GM18867 (cell line): ENCODE results near the gene ATP13A3.

Experiments
- ATAC-seq: cut with Tn5 transposase; IDR thresholded peaks from one replicate; pipeline ENCODE4 v1.9.1; 2021; ENCODE audit warnings: mild to moderate bottlenecking, moderate library complexity; ENCODE audit not compliant: unreplicated experiment

ATP13A3 gene

DNA sequence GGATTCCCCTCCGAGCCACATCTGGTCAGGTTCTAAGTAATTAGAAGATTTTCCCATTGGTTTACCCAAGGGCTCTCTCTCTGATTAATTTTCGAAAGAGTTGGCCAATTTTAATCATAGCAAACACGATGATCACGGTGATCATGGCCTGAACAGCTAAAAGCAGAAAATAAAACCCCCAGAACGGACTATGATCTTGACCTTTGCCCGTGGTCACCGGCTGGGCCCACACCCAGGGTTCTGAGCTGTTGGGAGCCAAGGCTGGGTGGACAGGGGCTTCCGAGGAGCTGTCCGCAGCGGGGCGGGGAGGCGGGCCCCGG lies 90.3 kb downstream of the ATP13A3 start:
- ATAC-seq: no peak

DNA sequence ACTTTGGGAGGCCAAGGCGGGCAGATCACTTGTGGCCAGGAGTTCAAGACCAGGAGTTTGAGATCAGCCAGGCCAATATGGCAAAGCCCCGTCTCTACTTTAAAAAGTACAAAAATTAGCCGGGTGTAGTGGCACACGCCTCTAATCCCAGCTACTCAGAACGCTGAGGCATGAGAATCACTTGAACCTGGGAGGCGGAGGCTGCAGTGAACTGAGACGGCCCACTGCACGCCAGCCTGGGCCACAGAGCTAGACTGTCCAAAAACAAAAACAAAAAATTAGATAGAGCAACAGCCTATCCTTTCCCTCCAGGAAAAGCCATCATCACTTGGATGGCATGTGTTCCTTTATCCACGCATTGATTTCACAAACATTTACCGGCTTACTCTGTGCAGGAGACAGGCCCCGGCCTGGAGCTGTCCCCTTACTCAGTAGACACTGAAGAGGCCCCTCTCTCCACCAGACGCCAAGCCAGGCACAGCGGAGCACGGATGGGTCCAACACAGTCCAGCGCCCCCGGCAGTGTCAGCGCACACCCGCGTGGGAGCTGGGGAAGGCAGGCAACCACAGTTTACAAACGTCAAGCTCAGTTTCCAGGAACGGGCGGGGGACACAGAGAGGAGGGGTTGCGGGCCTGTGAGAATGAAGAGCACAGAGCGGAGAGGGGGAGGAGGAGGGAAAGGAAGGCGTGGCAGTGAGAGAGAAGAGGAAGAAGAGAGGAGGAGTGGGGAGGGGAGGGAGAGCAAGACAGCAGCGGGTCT lies 90.8 kb downstream of the ATP13A3 start:
- no peak for ATAC-seq

- ATAC-seq: no peak
Observed at GRCh38 chr3:194395212-194395611, 91.6 kb downstream of the ATP13A3 start.

GRCh38 chr3:194392576-194392975 lies 94.2 kb downstream of the ATP13A3 start:
- ATAC-seq: no peak

DNA sequence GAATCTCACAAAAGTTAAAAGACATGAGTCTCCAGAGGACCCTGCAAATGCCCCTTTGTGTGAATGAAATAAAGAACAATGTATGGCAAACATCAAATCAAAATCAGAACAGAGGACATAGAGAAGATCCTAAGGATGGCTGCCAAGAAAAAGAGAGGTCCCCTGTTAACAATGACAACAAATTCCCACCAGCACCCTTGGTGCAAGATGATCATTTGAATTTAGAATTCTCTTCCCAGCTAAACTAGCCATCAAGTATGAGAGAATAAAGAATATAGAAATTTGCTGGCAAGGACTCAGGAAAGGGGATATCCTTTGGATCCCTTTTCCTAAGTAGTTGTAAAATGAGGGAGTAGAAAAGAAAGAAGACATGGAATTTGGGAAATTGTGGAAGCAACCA lies 96.0 kb downstream of the ATP13A3 start:
- ATAC-seq: no peak

DNA sequence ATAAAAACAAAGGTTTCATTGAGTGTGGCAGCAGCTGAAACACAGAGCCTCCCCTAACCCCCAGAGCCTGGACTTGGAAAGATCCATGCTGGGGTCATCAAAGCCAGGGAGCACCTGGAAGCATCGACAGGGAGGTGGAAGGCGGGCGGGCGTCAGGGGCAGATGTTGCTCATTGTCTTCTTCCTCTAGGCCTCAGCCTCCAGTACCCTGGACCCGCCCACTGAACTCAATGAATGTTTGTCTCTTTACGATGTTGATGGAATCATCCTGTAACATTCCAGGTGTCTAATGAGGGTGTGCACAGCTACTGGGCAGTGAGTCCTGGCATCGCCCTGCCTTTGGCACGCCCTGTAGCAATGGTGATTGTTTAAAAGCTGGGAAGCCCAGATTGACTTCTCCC lies 97.5 kb downstream of the ATP13A3 start:
- ATAC-seq: no peak

GRCh38 chr3:194387926-194388418 lies 98.8 kb downstream of the ATP13A3 start:
- ATAC-seq: no peak

GRCh38 chr3:194387276-194387675 lies 99.5 kb downstream of the ATP13A3 start:
- no peak for ATAC-seq

DNA sequence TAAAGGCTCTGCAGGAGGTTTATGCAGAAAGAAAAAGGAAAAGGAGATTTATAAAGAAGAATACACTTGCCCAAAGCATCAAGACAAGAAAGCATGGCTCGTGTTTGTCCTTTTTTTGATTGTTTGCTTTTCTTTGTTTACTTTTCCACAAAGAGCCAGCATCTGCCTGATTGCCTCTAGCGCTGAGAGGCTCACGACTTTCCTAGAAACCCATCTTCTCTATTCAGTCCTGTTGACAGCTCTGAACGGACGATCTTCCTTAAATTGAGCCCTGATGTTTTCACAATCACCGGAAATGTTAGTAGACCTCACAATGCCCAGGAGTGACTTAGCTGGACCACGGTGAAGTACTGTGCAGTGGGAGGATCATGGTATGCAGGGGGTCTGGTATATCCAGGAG lies 100.2 kb downstream of the ATP13A3 start:
- ATAC-seq: no peak

GRCh38 chr3:194386066-194386465 lies 100.7 kb downstream of the ATP13A3 start:
- ATAC-seq: no peak

GRCh38 chr3:194384569-194385001 lies 102.2 kb downstream of the ATP13A3 start:
- no peak for ATAC-seq

- ATAC-seq: no peak
Observed at GRCh38 chr3:194384156-194384555, 102.6 kb downstream of the ATP13A3 start.

GRCh38 chr3:194383276-194383940 lies 103.4 kb downstream of the ATP13A3 start:
- ATAC-seq: no peak

DNA sequence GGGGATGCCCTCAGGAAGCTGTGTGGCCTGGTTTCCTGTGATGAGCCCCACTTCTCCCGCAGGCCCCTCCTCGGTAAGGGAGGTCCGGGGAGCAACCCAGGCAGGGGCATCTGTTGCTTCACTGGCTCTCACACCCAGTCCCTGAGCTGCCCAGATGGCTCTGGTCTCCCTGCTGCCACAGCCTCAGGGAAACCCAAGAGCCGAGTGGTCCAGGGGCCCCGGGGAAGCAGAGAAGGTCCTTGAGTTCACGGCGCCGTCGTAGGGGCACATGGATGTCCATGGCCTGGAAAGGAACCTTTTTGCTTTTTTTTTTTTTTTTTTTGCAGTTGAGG lies 103.9 kb downstream of the ATP13A3 start:
- no peak for ATAC-seq

GRCh38 chr3:194382196-194382891 lies 104.5 kb downstream of the ATP13A3 start:
- ATAC-seq: no peak

- ATAC-seq: no peak
Observed at GRCh38 chr3:194381460-194381875, 105.3 kb downstream of the ATP13A3 start.

- no peak for ATAC-seq
Observed at GRCh38 chr3:194380326-194380725, 106.5 kb downstream of the ATP13A3 start.

DNA sequence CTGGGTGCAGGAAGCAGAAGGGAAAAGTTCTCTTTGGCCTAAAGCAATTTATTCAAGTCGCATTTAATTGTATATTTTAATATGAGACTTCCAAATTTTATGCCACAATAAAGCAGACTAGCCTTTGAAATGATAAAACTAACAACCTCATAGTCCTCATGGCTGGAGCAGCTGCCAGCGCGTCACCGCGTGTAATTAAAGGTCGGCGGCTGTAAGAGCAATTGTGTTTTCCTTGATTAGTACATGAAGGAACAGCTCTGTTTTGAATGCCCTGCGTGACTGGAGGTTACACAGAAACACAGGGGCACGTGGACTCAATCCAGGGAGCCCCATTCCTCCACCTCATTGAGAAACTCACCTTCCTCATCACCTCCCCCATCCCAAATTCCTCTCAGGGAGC lies 107.2 kb downstream of the ATP13A3 start:
- ATAC-seq: no peak

GRCh38 chr3:194379231-194379630 lies 107.6 kb downstream of the ATP13A3 start:
- ATAC-seq: no peak

DNA sequence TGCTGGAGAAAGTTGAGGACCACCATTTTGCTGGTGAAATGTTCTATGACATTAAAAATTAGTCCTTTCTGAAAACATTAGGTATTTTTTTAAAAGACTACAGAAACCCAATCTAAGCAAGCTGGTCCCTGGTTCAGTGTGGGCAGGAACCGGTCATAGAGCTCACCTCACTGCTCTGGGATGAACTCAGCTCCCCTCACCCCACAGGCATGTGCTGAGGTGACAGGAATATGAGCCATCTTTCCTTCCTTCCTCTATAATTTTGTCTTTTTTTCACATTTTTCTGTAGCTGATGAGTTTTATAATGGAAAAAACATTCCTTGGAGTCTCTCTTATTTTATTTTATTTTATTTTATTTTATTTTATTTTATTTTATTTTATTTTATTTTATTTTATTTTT lies 109.1 kb downstream of the ATP13A3 start:
- ATAC-seq: no peak

DNA sequence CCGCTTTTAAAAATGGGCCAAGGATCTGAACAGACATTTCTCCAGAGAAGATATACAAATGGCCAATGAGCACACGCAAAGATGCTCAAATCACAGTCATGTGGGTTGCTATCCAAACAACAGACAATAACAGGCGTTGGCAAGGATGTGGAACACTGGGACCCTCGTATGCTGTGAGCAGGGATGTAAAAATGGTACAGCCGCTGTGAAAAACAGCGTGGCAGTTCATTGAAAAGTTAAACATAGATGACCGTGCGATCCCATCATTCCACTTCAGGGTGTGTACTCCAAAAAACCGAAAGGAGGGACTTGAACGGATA lies 110.6 kb downstream of the ATP13A3 start:
- ATAC-seq: no peak
